ENCODE measurements around the gene MYOF.
A peak's percentile ranks its signal among the peaks of the same experiment; 100 is the strongest.

The MYOF gene

GRCh38 chr10:93454736-93455135, 27.4 kb downstream of the MYOF start:
- peak overlapping the region; percentile 40 for H3K27ac ChIP-seq
- CTCF ChIA-PET: interaction anchor here (0.6 kb wide), 2 partner anchors 57 to 851 kb away, joined by 3 read pairs; no protein-coding TSS in a partner anchor
- POLR2A ChIA-PET (ENCODE audit: low non-redundant PET): no interaction called here
- no peak for DNase-seq (ENCODE audit: low spot score)
- TF ChIP-seq, protein P1, sequence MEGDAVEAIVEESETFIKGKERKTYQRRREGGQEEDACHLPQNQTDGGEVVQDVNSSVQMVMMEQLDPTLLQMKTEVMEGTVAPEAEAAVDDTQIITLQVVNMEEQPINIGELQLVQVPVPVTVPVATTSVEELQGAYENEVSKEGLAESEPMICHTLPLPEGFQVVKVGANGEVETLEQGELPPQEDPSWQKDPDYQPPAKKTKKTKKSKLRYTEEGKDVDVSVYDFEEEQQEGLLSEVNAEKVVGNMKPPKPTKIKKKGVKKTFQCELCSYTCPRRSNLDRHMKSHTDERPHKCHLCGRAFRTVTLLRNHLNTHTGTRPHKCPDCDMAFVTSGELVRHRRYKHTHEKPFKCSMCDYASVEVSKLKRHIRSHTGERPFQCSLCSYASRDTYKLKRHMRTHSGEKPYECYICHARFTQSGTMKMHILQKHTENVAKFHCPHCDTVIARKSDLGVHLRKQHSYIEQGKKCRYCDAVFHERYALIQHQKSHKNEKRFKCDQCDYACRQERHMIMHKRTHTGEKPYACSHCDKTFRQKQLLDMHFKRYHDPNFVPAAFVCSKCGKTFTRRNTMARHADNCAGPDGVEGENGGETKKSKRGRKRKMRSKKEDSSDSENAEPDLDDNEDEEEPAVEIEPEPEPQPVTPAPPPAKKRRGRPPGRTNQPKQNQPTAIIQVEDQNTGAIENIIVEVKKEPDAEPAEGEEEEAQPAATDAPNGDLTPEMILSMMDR (conservative IDR thresholded peaks at IDR 0.05; ENCODE audit: low read depth): no peak

DNA sequence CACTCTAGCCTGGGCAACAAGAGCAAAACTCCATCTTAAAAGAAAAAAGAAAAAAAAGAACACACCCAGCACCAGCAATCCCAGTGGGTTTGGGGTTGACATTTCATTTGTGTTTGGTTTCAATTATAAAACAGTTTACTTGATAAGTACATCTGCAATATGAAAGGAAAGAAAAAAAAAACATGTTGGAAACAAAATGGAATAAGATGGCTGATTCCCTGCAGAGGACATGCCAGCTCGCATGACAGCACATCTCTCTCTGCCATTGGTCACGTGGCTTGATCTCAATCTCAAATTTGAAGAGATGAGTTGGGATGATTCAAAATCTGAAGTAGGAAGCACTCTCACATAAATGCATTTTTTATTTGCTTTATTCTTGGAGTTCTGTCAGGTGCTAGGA, 28.0 kb downstream of the MYOF start:
- DNase-seq (ENCODE audit: low spot score): no peak
- H3K27ac ChIP-seq: peak overlapping the region; percentile 53
- ChIA-PET POLR2A (ENCODE audit: low non-redundant PET) (no interaction called here), CTCF (no interaction called here)
- TF ChIP-seq, protein P1 (conservative IDR thresholded peaks at IDR 0.05; ENCODE audit: low read depth): no peak

- POLR2A ChIA-PET (ENCODE audit: low non-redundant PET): no interaction called here
- CTCF ChIA-PET: no interaction called here
- TF ChIP-seq, protein P1 (conservative IDR thresholded peaks at IDR 0.05; ENCODE audit: low read depth): no peak
- no peak overlapping the region for H3K27ac ChIP-seq
- no peak for DNase-seq (ENCODE audit: low spot score)
Observed at GRCh38 chr10:93452143-93452542, 30.0 kb downstream of the MYOF start.

- CTCF ChIA-PET: no interaction called here
Observed at GRCh38 chr10:93451244-93451947, 30.7 kb downstream of the MYOF start.

GRCh38 chr10:93447970-93448369, 34.2 kb downstream of the MYOF start:
- ChIA-PET CTCF (interaction anchor here (1.5 to 1.7 kb wide), 2 partner anchors 14 to 34 kb away, joined by 6 read pairs; partner anchors contain the start of gene MYOF), POLR2A (ENCODE audit: low non-redundant PET) (no interaction called here)
- TF ChIP-seq, protein P1 (conservative IDR thresholded peaks at IDR 0.05; ENCODE audit: low read depth): no peak
- DNase-seq (ENCODE audit: low spot score): no peak
- peak overlapping the region; percentile 93 for H3K27ac ChIP-seq

More at GRCh38 chr10:93451244-93451947, 30.7 kb downstream of the MYOF start:
- H3K27ac ChIP-seq: no peak overlapping the region
- POLR2A ChIA-PET (ENCODE audit: low non-redundant PET): no interaction called here
- TF ChIP-seq, protein P1 (conservative IDR thresholded peaks at IDR 0.05; ENCODE audit: low read depth): no peak
- DNase-seq (ENCODE audit: low spot score): no peak

DNA sequence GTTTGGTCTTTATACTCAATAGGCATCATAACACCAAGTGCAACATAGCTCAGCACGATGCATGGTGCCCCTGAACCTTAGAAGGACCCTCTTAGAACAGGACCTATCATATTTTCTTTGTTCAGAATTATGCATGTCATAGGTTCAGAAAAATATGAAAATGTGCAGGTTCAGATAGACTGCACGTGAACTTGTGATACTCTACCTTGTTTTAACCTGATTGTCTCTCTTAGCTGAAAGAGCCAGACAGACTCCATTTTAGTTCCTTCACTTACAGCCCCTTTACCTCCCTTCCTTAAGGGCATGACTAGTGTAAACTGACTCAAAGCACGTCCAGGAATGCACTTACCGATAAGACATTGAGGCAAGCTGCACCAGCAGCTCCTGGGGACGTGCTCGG, 35.1 kb downstream of the MYOF start:
- ChIA-PET CTCF (interaction anchor here (1.4 to 1.7 kb wide), 2 partner anchors 26 to 35 kb away, joined by 3 to 6 read pairs; partner anchors contain the start of gene MYOF), POLR2A (ENCODE audit: low non-redundant PET) (no interaction called here)
- TF ChIP-seq, protein P1 (conservative IDR thresholded peaks at IDR 0.05; ENCODE audit: low read depth): no peak
- H3K27ac ChIP-seq: peak overlapping the region; percentile 93
- no peak for DNase-seq (ENCODE audit: low spot score)
